WI38 (cell line): ENCODE results near the gene TARDBP.

Experiments used
- H3K4me3 ChIP-seq: 2 replicates; pipeline ENCODE4 v1.5.1; 2011; ENCODE audit warnings: low read depth, mild to moderate bottlenecking, control low read depth, low read length
- TF ChIP-seq, protein P1 (sequence below): IDR thresholded peaks from 2 replicates; pipeline ENCODE4 v1.5.1; 2012; ENCODE audit warnings: low read depth, mild to moderate bottlenecking, control low read depth, low read length

The TARDBP gene

DNA sequence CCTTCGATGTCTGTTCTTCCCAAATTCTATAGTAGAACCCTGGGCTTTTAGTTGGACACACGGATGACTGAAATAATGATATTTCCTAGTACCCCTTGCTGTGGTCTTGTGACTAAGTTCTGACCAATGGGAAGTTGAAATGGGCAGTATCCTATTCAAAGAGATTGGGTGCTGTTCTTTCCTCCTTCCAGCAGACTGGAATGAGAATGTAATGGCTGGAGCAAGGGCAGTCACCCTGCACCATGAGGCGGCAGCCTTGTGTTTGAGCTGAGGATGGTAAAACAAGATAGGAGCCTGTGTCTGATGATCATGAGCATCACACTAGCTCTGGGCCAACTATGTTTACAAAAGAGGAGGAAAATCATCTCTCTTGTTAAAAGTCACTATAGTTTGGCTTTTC is 52.5 kb downstream of the TARDBP start:
- H3K4me3 ChIP-seq, result no peak overlapping the region
- TF ChIP-seq, protein P1, sequence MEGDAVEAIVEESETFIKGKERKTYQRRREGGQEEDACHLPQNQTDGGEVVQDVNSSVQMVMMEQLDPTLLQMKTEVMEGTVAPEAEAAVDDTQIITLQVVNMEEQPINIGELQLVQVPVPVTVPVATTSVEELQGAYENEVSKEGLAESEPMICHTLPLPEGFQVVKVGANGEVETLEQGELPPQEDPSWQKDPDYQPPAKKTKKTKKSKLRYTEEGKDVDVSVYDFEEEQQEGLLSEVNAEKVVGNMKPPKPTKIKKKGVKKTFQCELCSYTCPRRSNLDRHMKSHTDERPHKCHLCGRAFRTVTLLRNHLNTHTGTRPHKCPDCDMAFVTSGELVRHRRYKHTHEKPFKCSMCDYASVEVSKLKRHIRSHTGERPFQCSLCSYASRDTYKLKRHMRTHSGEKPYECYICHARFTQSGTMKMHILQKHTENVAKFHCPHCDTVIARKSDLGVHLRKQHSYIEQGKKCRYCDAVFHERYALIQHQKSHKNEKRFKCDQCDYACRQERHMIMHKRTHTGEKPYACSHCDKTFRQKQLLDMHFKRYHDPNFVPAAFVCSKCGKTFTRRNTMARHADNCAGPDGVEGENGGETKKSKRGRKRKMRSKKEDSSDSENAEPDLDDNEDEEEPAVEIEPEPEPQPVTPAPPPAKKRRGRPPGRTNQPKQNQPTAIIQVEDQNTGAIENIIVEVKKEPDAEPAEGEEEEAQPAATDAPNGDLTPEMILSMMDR, result no peak

DNA sequence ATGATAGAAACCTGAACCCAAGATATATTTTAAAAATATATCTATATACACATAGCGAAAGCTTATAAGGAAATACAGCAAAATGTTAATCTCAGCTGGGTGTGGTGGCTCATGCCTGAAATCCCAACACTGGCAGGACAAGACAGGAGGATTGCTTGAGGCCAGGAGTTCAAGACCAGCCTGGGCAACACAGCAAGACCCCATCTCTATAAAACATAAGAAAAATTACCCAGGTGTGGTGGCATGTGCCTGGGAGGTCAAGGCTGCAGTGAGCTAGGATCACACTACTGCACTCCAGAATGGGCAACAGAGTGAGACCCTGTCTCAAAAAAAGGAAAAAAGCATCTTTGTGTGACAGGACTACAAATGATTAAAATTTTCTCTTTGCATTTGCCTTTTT is 53.3 kb downstream of the TARDBP start:
- TF ChIP-seq, protein P1, result no peak
- H3K4me3 ChIP-seq, result no peak overlapping the region

DNA sequence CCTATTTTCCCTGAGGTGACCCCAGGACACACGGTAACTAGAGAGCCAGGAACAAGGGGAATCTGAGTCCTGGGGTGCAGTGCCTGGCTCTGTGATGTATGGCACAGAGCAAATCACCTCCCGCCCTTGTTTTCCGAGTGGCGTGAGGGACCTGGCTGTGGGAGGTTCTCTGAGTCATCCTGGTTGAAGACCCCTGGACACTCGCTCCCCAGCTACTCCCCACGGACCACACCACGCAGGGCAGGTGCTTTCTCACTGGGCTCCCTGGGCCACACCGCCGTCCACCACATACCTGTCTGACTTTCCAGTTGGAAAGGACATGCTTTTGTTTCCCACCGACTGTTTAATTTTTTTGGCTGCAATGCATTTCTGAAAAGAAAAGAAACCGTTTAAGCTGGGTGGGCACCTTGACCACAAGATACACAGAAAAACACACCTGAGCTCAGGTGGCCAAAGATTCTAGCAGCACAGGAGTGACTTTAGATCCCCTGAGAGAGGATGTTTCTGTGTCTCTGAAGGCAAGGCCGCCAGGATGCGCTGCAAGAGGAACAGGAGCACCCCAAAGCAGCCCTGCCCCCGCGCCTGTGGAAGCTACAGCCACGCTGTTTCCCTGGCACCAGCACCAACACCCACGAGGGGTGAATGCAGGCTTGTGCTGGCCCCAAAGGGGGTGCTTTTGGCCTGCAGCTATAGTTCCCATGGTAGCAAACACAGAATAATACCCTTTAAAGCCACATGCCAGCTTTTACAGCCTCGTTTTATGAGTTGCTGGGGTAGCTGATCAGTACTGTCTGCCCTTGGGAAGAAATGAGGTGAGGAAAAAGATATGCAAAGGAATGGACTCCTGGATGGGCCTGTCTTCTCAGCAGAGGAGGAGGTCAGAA is 55.5 kb downstream of the TARDBP start:
- H3K4me3 ChIP-seq, result no peak overlapping the region
- TF ChIP-seq, protein P1, result no peak

DNA sequence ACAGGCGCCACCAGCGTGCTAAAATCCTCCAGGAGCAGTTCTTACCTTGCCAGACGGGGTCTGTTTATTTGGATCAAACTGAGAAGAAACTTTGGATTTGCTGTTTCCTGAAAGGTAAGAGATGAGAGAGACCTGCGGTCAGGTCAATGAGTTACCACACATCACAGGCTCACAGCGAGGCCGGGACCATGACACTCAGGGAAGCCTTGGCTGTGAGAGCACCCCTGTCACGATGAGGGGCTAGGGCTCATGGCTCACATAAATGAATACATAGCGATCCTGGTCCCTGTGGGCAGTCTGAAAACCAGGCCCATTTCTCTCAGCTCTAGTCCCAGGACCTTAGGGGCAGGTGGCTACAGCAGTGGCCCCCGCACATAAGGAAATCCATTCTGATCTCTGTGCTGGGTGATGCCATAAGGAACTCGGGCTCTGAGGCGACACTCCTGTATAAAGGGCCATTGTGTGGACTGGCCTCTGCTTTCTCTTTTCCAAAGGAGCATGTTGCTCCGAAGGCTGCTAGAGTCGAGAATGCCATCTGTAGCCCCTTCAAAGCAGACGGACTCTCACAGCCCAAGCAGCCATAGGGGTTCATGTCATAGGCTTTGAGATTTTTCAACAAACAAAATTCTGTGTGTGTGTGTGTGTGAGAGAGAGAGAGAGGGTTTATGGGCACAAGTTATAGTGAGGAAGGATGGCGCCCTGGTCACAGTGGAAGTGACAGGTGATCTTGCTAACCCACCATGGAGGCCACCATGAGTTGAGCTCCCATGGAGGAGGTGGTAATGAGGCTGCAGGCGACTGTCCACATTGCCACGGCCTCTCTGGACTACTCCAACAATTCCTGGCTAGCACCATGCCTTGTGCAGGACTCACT is 56.4 kb downstream of the TARDBP start:
- TF ChIP-seq, protein P1, result no peak

DNA sequence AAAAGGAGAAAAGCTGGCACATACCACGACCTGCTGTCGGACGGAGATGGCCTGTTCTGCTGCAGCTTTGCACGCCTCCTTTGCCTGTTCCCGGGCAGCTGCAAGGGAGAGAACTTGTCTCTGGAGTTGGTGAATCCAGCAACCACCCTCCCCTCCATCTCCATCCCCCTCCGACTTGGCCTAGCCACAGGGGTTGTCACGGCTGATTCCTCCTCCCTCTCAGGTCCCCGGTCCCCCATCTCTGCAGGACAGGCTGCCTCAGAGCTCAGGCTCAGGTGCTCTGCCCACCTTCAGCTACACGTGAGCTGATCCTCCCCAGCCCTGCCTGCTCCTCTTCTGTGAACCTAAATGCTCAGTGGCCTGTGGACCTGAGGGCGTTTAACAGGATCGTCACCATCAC is 58.4 kb downstream of the TARDBP start:
- H3K4me3 ChIP-seq, result no peak overlapping the region
- TF ChIP-seq, protein P1, result no peak

More for the DNA sequence above, 56.4 kb downstream of the TARDBP start:
- H3K4me3 ChIP-seq, result no peak overlapping the region

DNA sequence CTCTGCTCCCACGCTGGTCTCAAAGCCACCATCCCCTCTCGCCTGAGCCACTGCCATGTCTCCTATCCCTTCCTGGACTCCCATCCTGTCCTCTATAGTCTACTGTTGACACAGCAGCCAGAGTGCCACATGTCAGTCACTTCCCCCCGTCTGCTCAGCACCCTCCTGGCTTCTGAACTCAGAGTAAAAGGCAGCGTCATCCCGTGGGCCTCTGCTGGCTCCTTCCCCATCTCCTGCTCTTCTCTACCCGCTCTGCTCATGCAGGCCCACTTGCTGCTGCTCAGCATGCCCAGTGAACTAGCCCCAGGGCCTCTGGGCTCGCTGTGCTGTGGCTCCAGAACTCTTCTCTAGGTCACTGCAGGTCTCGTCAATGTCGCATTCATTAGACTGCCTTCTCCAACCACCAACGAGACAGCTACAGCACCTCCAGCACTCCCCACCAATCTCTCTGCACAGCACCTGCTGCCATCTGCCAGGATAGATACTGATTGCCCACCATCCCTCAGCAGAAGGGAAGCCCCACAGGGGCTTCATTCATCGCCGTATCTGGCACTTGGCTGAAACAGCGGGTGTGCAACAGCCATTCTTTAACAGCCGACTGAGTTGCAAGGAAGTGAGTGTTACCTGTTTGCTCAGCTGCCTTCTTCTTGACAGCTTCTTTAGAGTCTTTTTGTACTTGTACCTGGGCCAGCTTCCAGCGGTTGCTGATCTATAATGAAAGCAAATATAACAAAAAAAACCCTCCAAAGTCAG is 59.2 kb downstream of the TARDBP start:
- TF ChIP-seq, protein P1, result no peak
- H3K4me3 ChIP-seq, result no peak overlapping the region
